NAMALWA (cell line): ENCODE results near the gene CHKA.

Source experiments
- DNase-seq: peaks from one replicate; pipeline ENCODE4 v3.0.0-alpha.2; 2015; ENCODE audit warnings: low spot score

CHKA gene

DNA sequence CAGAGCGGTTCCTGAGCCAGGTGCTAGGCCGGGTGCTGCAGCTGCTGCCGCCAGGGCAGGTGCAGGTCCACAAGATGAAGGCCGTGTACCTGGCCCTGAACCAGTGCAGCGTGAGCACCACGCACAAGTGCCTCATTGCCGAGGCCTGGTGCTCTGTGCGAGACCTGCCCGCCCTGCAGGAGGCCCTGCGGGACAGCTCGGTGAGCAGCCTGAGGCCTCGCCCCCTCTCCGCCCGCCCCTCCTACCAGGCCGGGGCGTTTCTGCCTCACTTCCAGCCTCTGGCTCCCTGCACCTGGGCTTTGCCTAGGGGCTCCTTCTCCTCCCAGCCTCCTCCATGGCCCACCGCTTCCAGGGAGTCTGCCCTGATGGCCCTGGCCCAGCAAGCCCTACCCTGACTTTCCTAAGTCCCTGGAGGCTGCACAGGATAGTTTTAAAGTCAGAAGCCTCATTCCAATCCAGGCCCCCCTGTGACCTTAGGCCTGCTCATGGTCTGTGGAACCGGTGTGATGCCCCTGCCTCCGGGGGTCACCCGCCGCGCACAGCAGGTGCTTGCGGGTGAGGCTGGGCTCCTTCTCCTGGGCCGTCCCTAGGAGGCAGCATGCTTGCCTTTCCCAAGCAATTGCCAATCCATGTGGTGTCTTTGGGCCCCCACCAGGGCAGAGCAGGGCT is 76.9 kb downstream of the CHKA start:
- DNase-seq = no peak

DNA sequence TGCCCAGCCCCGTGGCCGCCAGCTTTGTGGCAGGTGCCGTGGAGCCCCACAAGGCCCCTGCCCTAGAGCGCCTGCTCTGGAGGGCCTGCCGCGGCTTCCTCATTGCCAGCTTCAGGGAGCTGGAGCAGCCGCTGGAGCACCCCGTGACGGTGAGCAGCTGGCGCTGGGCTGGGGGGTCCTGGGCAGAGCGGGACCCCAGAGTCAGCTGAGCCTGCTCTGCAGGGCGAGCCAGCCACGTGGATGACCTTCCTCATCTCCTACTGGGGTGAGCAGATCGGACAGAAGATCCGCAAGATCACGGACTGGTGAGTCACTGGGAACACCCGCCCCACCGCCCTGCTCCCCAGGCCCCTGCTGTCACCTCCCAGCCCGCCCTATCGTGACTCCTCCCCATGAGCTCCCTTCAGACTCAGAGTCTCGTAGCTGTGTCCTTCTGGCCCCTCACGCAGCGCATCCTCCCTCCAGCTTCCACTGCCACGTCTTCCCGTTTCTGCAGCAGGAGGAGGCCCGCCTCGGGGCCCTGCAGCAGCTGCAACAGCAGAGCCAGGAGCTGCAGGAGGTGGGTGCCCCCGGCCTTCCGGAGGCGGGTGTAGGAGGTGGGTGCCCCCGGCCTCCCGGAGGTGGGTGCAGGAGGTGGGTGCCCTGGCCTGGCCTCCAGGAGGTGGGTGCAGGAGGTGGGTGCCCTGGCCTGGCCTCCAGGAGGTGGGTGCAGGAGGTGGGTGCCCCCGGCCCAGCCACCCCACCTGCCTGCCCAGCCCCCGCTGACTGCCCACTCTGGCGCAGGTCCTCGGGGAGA is 77.6 kb downstream of the CHKA start:
- no peak for DNase-seq

DNA sequence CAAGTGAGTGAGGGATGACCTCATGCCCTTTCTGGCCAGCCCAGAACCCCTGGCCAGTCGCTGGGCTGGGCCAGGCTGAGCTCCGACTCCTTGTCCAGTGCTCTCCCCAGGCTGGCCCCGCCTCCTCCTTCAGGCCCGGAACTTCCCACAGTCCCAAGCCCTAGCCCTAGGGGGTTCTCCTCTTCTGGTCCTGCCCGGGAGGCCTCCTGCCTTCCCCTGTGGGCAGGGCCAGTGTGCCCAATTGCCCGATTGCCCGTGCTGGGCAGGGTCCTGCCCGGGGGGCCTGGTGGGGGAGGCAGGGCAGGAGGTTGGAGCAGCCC is 78.2 kb downstream of the CHKA start:
- DNase-seq = no peak

DNA sequence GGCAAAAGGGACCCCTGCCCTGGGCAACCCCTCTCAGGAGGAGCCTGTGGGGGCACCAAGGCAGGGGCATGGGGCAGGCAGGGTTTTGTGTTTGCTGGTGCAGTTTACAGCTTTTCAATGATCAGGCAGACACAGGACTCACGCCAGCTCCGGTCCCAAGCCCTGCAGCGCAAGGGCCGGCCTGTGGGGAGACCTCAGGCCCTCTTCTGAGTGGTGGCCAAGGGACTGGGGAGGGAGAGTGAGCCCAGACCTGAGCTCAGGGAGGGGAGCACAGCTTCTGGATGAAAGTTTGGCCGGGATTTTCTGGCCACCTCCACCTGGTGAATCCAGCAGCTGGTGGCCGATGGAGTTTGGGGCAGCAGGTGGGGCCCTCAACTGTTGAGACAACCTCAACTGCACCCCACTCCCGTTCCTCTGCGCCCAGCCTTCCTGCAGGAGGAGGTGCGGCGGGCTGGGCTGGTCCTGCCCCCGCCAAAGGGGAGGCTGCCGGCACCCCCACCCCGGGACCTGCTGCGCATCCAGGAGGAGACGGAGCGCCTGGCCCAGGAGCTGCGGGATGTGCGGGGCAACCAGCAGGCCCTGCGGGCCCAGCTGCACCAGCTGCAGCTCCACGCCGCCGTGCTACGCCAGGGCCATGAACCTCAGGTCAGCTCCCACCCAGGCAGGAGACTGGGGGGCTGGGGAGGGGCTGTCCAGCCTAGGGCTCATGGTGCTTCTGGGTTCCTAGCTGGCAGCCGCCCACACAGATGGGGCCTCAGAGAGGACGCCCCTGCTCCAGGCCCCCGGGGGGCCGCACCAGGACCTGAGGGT is 78.8 kb downstream of the CHKA start:
- DNase-seq = no peak

DNA sequence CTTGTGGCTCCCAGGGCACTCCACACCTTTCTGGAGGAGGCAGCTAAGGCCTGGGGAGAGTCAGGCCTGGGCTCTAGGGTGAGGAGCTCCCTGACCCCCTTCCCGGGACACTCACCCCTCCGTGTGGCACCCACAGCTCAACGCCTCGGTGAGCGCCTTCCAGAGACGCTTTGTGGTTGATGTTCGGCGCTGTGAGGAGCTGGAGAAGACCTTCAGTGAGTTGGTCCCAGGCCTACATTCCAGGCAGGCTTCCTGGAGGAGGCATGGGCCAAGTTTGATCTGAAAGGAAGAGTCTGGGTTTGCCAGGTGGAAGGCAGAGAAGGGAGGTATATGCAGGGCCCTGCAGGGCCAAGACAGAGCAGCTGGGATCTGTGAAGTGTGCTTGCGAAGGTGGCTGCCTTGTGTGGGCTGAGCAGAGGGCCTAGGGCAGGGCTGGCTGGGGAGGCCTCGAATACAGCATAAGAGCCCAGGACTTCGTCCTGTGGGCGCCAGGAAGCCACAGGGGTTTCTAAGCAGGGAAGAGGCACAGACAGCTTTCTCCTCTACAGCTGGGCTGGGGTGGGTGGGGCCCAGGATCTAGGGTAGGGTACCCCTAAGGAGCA is 79.5 kb downstream of the CHKA start:
- DNase-seq = no peak

DNA sequence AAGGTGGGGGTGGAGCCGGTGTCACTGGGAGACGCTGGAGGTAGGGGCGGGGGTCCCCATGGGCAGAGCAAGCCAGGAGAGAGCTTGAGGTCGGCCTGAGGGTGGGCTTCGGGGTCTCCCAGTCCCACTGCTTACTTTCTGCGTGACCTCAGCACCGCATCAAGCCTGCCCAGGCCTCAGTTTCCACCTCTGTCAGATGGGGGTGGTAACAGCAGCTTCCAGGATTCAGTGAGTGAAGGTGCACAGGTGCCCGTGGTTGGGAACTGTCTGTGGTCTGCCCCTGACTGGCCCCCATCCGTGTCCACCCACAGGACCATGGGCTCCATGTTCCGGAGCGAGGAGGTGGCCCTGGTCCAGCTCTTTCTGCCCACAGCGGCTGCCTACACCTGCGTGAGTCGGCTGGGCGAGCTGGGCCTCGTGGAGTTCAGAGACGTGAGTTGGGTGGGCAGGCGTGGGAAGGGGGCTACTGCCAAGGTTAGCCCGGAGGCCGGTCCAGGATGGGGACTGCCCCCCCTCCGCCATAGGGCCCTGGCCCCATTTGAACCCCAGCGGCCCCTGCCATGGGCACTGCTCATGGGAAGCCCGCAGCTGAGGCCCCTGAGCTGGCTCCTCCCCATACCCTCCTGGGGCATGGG is 80.1 kb downstream of the CHKA start:
- DNase-seq = no peak

DNA sequence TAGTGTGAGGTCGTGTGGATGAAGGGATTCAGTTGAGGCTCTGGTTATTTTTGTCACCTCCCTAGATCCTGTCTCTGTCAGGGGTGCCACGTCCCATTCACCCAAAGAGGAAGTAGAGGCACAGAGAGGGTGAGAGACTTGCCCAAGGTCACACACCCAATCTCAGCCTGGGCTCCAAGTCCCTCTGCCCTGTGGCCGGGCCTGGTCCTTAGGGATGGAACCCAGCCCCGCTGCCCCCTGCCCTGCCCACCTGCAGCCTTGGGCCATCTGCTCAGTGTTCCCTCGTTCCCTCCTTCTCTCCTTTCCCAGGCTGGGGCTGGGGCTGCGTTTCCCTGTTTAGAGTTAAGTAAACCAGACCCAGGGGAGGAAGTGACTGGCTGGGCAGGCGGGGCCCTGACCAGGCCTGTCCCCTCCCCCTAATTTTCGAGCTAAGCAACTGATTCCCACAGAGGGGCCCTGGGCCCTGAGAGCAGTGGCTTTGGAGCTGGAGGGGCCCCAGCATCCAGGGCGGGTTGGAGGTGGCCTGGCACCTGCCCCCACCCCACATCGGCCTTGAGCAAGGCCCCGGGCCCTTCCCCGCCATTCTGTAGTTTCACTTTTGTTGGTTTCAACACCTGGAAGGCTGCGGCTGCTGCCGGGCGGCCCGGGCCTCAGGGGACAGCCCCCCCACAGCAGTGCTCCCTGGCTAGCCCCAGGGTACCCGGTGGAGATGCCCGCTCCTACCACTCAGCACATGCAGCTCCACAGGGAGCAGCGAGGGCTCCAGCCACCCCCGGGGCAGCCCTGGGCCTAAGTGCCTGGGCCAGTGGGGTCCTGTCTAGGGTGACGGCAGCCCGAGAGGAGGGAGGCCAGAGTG is 80.9 kb downstream of the CHKA start:
- peak; percentile 85 for DNase-seq

DNA sequence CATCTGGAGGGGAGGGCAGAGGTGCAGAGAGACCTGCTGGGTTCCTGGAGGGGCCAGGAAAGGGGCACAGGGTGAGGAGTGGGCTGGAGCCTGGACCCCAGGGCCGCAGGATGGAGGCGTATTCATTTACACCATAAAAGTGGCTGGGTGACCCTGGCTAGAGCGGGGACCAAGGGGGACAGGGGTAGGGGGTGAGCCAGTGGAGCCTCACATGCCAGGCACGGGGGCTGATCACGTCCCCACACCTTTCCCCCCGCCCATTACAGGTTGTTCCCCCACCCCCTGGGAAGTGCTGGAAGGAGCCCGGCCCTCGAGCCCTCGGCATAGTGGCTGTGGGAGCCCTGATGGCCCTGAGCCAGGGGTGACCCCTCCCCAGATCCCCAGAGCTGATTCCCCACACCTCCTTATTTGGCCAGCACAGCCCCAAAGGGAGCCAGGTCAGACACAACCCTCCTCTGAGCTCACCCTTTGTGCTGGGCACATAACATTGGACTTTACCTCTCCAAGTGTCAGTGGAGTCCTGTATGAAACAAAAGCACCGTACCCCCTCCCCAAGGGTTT is 81.6 kb downstream of the CHKA start:
- no peak for DNase-seq

DNA sequence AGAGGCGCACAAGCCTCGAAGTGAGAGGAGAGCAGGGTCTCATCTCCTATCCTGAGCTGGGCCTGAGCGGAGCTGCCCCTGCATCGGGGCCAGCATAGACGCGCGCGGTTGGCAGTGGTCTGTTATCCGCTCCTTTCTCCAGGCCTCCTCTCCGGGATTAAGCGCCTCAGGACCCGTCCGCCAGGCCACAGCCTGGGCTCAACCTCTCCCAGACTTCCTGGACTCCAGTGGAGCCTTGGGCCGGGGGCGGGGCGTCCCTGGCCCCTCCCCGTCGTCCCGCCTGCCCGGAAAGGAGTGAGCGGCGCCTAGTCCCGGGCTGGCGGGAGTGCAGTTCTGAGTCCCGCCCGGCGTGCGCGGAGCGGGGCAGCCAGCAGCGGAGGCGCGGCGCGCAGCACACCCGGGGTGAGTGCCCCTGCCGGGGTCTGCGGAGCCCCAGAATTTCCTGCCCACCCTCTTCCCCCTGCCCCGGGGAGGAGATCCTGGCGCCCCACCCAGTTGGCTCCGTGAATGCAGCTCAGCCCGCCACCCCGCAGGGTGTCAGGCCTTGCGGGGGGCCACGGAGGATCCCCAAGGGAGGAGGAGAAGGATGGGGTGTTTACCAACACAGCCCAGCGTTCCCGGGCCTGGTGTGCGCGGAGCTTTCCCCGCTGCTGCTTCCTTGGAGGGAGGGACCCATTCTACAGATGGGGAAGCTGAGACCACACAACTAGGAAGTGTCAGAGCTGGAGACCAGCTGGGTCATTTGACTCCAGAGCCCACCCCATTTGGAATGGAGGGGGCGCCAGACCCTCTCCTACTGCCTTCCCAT is 82.3 kb downstream of the CHKA start, which contains the start of gene TCIRG1:
TSS of gene TCIRG1 (plus strand) at position 308 of the 808 bp plus-strand sequence. CDS start 2,247 bp downstream, outside the sequence.
- peak; percentile 55 for DNase-seq

DNA sequence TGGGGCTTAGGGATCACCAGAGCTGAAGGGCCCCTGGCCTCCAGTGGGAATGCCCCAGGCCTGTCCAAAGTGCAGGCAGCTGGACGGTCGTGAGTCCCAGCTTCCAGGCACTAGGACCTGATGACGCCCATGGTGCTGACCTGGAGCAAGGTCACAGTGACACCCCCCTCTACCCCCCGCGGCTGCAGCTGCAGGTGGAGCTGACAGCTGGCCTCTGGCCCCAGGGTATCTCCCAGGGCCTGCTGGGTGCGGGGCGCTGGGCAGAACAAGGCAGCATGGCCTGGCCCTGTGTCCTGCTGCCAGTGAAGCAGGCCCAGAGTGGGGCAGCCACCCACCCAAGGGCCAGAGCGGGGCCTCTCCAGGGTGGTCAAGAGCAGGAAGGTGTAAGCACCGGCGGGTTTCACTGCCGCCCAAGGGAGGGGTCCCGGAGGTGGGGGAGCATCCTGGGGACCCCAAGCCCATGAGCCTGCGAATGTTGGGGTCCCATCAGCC is 82.9 kb downstream of the CHKA start:
- DNase-seq = no peak

DNA sequence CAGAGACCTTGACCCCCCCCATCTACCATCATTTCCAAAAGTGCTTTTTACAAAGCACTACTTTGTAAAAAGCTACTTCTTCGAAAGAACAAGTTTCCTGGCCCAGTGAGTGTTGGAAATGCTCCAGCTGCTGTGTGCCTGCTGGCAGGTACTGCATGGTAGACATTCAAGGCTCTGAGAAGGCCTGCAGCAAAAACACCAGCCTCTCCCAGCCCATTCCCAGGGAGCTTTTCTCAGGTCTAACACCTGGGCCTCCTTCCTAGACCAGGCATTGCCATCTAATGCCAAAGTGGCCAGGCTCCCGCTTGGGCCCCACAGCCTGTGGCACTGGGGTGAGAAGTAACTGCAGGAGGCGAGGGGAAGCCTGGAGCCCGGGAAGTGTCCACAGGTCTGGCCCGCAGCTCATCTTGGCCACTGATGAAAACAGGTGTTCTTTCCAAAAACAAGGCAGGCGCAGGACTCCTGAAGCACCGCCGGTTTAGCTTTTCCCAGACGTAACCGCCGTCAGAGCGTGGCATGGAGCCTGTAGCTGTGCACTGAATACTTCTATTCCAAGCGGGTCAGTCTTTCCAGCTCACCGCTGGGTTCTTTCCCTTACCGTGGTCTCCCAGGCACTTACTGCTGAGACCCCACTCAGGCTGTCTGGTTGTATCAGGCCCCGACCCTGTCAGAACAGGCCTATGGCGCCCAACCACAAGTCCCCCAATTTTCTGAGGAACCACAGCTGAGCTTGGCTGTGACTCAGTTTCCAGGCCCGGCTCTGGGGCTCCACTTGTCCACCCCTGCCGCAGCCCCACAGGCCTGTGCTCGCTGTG is 83.6 kb downstream of the CHKA start:
- no peak for DNase-seq

DNA sequence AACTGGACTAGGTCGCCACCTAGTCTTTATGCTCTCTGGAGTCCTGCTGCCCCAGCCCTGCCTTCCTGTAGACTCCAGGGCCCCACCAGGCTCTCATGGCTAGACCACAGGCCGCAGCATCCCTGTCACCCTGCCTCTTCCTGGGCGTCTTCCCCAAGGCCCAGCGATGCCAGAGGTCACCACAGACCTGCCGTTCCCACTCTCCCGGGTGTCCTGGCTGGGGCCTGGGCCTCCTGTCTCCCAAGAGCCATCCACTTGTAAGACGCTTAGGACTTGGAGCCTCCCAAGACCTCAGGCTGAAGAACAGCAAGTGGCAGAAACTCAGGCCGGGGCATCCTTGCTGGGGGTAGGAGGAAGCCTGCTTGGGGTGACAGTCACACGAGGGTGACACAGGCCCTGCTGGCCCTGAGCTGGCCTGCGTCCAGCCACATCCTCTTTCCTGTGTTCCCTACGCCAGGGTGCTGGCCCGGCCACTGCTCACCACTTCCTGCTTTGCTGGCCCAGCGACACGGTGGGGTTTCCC is 84.4 kb downstream of the CHKA start:
- DNase-seq = no peak

DNA sequence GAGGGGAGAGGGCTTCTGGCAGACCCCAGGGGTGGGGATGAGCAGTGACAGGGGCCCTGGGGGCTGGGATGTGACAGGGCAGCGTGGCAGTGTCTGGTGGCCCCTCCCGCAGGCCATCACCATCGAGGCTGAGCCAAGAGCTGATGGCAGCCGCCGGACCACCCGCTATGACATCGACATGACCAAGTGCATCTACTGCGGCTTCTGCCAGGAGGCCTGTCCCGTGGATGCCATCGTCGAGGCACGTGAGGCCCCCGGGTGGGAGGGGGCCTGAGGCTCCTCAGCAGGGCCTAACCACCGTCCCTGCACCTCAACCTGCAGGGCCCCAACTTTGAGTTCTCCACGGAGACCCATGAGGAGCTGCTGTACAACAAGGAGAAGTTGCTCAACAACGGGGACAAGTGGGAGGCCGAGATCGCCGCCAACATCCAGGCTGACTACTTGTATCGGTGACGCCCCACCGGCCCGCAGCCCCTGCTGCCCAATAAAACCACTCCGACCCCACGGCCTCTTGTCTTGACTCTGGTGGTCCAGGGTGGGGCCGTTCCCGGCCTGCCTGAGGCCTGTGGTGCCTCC is 85.0 kb downstream of the CHKA start:
- no peak for DNase-seq

DNA sequence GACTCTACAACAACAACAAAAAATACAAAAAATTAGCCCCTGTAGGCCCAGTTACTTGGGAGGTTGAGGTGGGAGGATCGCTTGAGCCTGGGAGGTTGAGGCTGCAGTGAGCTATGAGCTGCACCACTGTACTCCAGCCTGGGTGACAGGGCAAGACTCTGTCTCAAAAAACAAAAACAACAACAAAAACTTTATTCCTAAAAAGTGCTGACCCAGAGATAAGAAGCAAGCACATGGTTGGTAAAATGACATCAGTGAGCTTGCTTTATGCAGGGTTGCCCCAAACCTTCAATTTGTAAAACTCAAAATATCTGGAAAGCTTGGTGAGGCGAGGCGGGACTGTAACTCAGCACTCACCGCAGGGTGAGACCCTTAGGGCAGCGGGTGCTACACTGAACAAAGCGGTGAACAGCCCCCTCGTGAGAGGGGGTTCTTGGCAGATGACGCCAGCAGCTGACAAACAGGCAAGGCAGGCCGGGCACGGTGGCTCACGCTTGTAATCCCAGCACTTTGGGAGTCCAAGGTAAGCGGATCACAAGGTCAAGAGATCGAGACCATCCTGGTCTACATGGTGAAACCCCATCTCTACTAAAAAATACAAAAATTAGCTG is 85.8 kb downstream of the CHKA start:
- DNase-seq = no peak

DNA sequence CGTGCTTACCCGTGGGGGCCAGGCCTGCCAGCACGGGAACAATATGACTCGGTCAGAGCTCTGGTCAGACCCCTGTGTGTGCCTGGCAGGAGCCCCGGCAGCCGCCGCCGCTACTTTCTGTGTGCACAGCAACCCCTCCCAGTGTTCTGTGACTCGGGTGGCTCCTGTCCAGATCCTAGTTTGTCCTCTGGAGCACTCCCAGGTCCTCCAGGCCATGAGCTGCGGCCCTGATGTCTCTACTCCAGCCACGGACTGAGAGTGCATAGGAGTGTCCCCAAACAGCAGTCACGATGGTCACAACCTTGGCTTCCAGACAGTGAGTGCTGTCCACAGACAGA is 87.5 kb downstream of the CHKA start:
- DNase-seq = no peak

DNA sequence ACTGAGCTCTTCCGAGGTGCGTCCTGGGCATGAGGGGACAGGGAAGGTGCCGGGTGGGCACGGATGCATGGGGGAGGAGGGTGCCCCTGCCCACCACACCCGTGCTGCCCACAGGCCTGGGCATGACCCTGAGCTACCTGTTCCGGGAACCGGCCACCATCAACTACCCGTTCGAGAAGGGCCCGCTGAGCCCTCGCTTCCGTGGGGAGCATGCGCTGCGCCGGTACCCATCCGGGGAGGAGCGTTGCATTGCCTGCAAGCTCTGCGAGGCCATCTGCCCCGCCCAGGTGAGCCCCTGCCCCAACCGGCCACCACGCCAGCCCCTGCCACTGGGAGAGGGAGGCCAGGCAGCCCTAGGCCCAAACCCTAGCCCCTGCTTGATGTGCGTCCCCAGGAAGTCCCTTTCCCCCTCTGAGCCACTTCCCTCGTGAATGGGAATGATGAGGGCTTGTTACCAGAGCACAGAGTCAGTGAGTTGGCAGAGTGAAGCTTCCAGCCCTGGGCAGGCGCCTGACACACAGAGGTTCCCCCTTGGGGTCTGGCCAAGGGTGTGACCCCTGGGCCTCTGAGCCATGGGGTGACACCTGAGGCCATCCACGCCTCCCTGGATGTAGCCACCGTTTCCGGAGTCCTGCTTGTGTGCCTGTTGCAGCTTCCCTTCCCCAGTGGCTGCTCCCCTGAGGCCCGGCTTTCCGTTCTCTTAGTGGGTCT is 88.0 kb downstream of the CHKA start:
- DNase-seq = no peak

DNA sequence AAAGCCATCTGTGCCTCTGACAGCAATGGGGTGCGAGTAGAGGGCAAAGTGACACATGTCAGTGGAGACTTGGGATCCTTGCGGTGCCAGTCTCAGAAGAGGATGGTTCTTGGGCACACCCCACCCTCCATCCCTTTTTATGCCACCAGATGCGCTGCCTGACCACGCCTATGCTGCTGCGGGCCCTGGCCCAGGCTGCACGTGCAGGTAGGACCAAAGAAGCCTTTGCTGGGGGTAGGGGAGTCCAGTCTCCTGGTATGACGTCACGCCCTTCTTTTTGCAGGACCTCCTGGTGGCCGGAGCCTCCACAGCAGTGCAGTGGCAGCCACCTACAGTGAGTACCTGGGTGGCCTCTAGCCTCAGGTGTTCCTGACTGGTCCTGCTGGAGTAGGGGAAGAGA is 89.2 kb downstream of the CHKA start:
- no peak for DNase-seq
